GM19023 (cell line): ENCODE results near the gene STARD7.
"Not testable (repeated sequence)": the region's sequence is repeated elsewhere in the genome, so short reads cannot be mapped to it uniquely, and the experiment has no call there.

ENCODE experiments used
- ATAC-seq: cut with Tn5 transposase; IDR thresholded peaks from one replicate; pipeline ENCODE4 v1.9.1; 2021; ENCODE audit warnings: mild to moderate bottlenecking, moderate library complexity; ENCODE audit not compliant: unreplicated experiment

The STARD7 gene

DNA sequence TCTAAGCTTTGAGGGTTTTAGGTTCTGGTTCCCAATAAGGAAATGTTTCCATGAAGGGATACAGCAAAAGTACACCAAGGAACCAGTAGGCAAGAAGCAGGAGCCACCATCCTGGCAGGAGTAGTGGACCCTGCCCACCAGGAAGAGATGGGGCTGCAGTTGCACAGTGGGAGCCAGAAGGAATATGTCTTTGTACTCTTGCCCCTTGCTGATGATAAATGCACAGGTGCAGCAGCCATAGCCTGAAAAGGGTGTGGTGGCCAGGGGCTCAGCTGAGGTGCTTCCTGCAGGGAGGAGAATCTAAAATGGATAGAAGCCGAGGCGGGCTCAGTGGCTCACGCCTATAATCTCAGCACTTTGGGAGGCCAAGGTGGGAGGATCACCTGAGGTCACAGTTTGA, 29.6 kb upstream of the STARD7 start:
- ATAC-seq = no peak

DNA sequence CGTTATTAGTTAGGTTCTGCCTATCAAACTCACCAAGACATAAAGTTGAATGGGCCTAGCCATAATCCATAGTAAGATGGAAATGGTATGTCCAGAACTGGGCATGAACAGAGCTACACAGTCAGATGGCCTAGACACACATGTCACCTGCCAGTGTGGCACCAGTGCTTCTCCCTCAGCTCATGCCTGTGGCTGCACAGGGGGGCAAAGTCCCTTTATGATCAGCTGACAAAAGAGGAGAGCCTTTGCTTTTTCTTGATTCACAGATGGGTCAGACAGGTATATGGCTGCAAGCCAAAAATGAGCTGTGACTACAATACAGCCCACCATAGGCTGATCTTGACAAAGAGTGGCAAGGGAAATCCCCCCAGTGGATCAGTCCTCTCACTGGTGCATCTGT, 28.3 kb upstream of the STARD7 start:
- ATAC-seq = no peak

DNA sequence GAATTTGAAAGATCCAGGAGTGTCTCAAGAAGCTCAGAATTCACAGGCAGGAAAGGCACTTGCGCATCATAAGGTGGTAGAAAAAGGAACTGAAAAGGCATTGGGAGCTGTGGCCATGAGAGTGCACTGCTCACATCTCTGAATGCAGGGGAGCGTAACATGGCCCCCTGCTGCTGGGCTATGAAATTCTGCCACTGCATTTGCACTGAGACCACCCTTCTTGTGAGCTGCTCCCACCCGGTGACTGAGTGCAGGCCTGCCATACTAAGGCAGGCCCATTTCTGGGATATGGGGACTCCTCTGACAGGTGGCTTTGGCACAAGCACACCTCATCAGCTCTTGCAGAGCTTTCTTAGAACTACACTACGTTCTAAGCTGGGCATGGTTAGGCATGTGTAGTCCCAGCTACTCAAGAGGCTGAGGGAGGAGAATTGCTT, 25.3 kb upstream of the STARD7 start:
- ATAC-seq = peak; percentile 85

- ATAC-seq = no peak
These were observed 24.8 kb upstream of the STARD7 start for GRCh38 chr2:96233436-96233835.

DNA sequence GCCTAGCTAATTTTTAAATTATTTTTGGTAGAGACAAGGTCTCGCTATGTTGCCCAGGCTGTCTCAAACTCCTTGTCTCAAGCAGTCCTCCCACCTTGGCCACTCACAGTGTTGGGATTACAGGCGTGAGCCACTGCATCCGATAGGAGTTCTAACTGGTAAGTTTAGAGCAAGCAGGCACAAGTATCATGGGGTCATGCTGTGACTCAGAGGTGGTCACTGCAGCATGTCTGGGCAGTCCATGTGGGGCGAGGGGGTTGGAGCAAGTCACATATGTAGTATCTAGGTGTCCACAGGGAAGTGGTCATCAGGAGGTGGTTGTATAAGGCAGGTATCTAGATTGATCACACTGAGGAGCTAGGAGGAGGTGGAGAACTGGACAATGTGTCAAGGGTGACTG, 22.7 kb upstream of the STARD7 start:
- no peak for ATAC-seq

- peak; percentile 73 for ATAC-seq
These were observed 16.4 kb upstream of the STARD7 start for GRCh38 chr2:96225016-96225533.

DNA sequence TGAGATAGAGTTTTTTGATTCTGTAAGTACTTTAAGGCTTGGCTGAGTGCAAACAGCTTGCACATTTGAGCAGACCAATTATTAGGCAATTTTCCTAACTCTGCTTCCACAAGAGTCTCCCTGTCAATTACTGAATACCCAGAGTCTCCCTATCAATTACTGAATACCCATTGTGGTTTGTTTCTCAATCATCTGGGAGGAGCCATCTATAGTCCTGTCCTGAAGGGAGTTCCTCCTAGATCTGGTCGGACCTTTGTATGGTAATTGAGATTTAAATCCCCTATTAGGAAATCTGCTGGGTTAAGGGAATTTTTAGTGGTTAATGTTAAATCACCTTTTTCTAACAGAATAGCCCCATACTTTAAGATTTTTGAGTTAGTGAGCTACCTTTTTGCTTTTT, 12.5 kb upstream of the STARD7 start:
- not testable (repeated sequence) for ATAC-seq

DNA sequence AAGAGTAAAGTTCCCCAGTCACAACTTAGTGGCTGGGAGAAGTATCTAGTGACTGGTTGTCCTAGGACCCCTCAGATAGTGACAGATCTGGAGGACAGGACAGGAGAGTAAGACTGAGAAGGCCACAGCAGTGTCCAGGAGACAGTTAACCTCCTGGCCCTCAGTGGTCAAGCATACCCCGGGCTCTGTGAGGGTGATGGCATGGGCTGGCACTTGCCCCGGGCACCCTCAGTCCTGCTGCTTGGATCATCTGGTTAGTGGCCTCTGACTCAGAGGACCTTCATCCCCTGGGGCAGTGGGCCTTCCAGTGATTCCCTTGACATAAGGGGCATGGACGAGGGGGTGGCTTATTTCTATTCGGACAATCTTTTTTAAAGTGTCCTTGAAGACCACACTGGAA, 11.3 kb upstream of the STARD7 start:
- not testable (repeated sequence) for ATAC-seq

DNA sequence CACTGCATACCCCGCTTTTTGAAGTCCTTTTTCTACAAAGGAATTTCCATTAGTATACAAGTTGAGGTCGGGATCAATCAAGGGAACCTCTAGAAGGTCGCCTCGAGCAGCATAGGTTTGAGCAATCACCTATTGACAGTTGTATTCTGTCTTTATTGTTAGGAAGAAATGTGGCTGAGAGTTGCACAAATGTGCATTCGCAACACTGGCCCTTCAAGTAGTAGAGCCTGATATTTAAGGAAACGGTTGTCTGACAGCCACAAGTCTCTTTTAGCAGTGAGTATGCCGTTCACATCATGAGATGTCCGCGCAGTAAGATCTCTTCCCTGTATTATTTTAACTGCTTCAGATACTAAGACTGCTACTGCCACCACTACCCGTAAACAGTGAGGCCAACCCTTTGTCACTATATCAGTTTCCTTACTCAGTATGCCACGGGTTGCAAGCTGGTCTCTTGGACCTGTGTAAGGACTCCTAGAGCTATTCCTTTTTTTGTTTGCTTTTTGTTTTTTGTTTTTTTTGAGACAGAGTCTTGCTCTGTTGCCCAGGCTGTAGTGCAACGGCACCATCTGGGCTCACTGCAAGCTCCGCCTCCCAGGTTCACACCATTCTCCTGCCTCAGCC, 10.0 kb upstream of the STARD7 start:
- ATAC-seq = no peak

- no peak for ATAC-seq
These were observed 5.9 kb upstream of the STARD7 start for GRCh38 chr2:96214554-96214953.

DNA sequence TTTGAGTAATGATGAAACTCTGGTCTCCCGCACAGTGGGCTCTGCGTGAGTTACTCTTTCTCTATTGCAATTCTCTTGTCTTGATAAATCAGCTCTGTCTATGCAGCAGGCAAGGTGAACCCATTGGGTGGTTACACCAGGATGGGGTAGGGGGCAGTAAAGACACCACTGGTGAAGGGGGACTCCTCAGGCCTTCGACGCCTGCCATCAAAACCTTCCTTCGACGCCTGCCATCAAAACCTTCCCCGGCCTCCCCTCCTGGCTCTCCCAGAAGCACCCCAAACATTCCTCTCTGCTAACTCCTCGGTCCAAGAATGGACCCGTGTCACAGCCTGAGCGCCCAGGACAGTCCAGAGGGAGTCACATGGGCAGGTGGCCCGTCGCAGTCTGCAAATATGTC, 4.8 kb upstream of the STARD7 start:
- ATAC-seq = no peak

GRCh38 chr2:96212339-96212738, 3.7 kb upstream of the STARD7 start:
- ATAC-seq = no peak

- no peak for ATAC-seq
These were observed 1.1 kb upstream of the STARD7 start for GRCh38 chr2:96209729-96210085.

DNA sequence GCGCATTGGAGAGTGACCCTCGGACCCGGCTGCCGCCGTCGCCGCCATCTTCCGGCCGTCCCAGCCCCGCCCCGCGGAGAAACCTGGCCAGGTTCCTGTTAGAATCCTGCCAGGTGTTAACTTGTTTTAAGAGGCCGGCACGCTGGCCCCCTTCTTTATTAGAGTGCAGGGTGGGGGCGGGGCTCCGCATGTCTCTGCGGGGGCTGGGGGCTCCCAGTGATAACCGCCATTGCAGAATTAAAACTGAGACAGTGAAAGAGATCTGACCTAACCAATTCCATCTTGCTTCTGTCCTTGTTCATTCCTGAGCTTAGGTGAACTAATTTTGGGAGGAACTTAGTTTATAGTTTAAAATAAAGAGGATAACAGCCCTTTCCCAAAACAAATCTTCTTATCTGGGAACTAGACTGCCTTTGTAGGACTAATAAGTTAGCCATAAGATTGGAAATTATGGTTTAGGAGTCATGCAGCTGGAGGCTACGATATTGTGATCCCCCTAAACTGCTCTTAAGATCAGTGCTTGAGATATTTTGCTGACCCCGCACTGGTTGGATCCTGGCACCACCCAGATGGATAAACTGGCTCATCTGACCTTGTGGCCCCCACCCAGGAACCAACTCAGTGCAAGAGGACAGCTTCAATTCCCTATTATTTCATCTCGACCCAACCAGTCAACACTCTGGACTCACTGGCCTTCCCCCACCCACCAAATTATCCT, 543 bp upstream of the STARD7 start:
- no peak for ATAC-seq

GRCh38 chr2:96207774-96208142, 869 bp downstream of the STARD7 start:
- ATAC-seq = peak; percentile 7

- ATAC-seq = no peak
These were observed 1.4 kb downstream of the STARD7 start for GRCh38 chr2:96207073-96207773.

DNA sequence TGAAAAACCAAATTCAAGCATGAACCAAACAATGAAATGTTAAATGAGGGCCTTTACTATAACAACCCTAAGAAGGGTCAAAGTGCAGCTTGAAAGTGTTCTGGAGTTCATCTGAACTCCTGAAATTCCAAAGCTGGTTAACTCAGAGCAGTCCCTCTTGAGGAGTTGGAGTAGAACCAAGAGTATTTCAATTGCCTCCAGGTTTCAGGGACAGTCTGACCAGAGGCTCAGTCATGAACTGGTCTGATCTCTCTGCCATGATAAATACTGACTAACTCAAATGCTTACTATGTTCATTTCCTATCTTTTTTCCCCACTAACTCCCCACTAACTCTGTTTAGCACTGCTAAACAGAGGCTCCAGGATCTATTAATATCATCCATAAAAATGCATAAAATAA, 2.7 kb downstream of the STARD7 start:
- ATAC-seq = no peak

GRCh38 chr2:96204836-96205624, 3.6 kb downstream of the STARD7 start:
- ATAC-seq = no peak

- no peak for ATAC-seq
These were observed 5.2 kb downstream of the STARD7 start for GRCh38 chr2:96203130-96204028.

- no peak for ATAC-seq
These were observed 6.3 kb downstream of the STARD7 start for GRCh38 chr2:96202152-96202854.
